Measurements from ENCODE around the gene STXBP6.

Gene STXBP6

GRCh38 chr14:24870949-24871701 is 178.8 kb downstream of the STXBP6 start:
- Histone ChIP-seq H3K9me3 (ENCODE audit: control insufficient read depth, insufficient read depth, low read length) (no peaks in the 10 kb centered on the region), H3K79me2 (ENCODE audit: control insufficient read depth, low read length) (no peaks in the 10 kb centered on the region), H3K27ac (ENCODE audit: low read depth, low read length) (no peak overlapping the region), H3K4me3 (ENCODE audit: low read length) (no peak overlapping the region), H3K27me3 (ENCODE audit: control insufficient read depth, low read length) (no peaks in the 10 kb centered on the region), H3F3A (ENCODE audit: control insufficient read depth, insufficient read depth) (no peaks in the 10 kb centered on the region), H3K4me2 (ENCODE audit: low read length) (no peak overlapping the region), H4K20me1 (ENCODE audit: control insufficient read depth, insufficient read depth, low read depth, low read length) (no peaks in the 10 kb centered on the region), H3K9me2 (replicated peaks; ENCODE audit: control insufficient read depth, low read length) (no peaks in the 10 kb centered on the region), H3K4me1 (ENCODE audit: control insufficient read depth, low read length) (no peaks in the 10 kb centered on the region), H3K36me3 (ENCODE audit: control insufficient read depth, low read length) (no peaks in the 10 kb centered on the region)
- no peak for TF ChIP-seq EZH2phosphoT487 (IDR thresholded peaks at IDR 0.05; ENCODE audit: borderline replicate concordance, low read length)
- no peak for TF ChIP-seq CTCF (IDR thresholded peaks at IDR 0.05; ENCODE audit: low read depth, low read length, poor library complexity, severe bottlenecking)

- TF ChIP-seq CTCF (IDR thresholded peaks at IDR 0.05; ENCODE audit: low read depth, low read length, poor library complexity, severe bottlenecking), result no peak
- TF ChIP-seq EZH2phosphoT487 (IDR thresholded peaks at IDR 0.05; ENCODE audit: borderline replicate concordance, low read length), result no peak
- no peaks in the 10 kb centered on the region for H3K79me2 ChIP-seq (ENCODE audit: control insufficient read depth, low read length)
- H3K4me3 ChIP-seq (ENCODE audit: low read length), result no peak overlapping the region
- no peaks in the 10 kb centered on the region for H3K9me2 ChIP-seq (replicated peaks; ENCODE audit: control insufficient read depth, low read length)
- no peaks in the 10 kb centered on the region for H3K9me3 ChIP-seq (ENCODE audit: control insufficient read depth, insufficient read depth, low read length)
- no peaks in the 10 kb centered on the region for H4K20me1 ChIP-seq (ENCODE audit: control insufficient read depth, insufficient read depth, low read depth, low read length)
- H3K4me1 ChIP-seq (ENCODE audit: control insufficient read depth, low read length), result no peaks in the 10 kb centered on the region
- no peaks in the 10 kb centered on the region for H3F3A ChIP-seq (ENCODE audit: control insufficient read depth, insufficient read depth)
- no peaks in the 10 kb centered on the region for H3K36me3 ChIP-seq (ENCODE audit: control insufficient read depth, low read length)
- no peak overlapping the region for H3K27ac ChIP-seq (ENCODE audit: low read depth, low read length)
- H3K4me2 ChIP-seq (ENCODE audit: low read length), result no peak overlapping the region
- no peaks in the 10 kb centered on the region for H3K27me3 ChIP-seq (ENCODE audit: control insufficient read depth, low read length)
Observed at GRCh38 chr14:24868389-24868788, 181.6 kb downstream of the STXBP6 start.

- no peak for TF ChIP-seq CTCF (IDR thresholded peaks at IDR 0.05; ENCODE audit: low read depth, low read length, poor library complexity, severe bottlenecking)
- TF ChIP-seq EZH2phosphoT487 (IDR thresholded peaks at IDR 0.05; ENCODE audit: borderline replicate concordance, low read length), result no peak
Observed at GRCh38 chr14:24866067-24866639, 183.8 kb downstream of the STXBP6 start.

More at GRCh38 chr14:24866067-24866639, 183.8 kb downstream of the STXBP6 start:
- Histone ChIP-seq H3K27ac (ENCODE audit: low read depth, low read length) (no peak overlapping the region), H3K79me2 (ENCODE audit: control insufficient read depth, low read length) (no peaks in the 10 kb centered on the region), H3K36me3 (ENCODE audit: control insufficient read depth, low read length) (no peaks in the 10 kb centered on the region), H4K20me1 (ENCODE audit: control insufficient read depth, insufficient read depth, low read depth, low read length) (no peaks in the 10 kb centered on the region), H3F3A (ENCODE audit: control insufficient read depth, insufficient read depth) (no peaks in the 10 kb centered on the region), H3K27me3 (ENCODE audit: control insufficient read depth, low read length) (no peaks in the 10 kb centered on the region), H3K4me2 (ENCODE audit: low read length) (no peak overlapping the region), H3K4me1 (ENCODE audit: control insufficient read depth, low read length) (no peaks in the 10 kb centered on the region), H3K9me3 (ENCODE audit: control insufficient read depth, insufficient read depth, low read length) (no peaks in the 10 kb centered on the region), H3K4me3 (ENCODE audit: low read length) (no peak overlapping the region), H3K9me2 (replicated peaks; ENCODE audit: control insufficient read depth, low read length) (no peaks in the 10 kb centered on the region)
